HG03439 (cell line): ENCODE measurements around the gene KCNG1.
"Not testable (repeated sequence)": the region's sequence is repeated elsewhere in the genome, so short reads cannot be mapped to it uniquely, and the experiment has no call there.

ENCODE experiments used
- ATAC-seq: cut with Tn5 transposase; IDR thresholded peaks from one replicate; pipeline ENCODE4 v1.9.1; 2021; ENCODE audit warnings: mild to moderate bottlenecking, moderate library complexity; ENCODE audit not compliant: unreplicated experiment

The KCNG1 gene

GRCh38 chr20:50992336-50992732 lies 30.6 kb downstream of the KCNG1 start:
- no peak for ATAC-seq

- ATAC-seq, result no peak
Measured at GRCh38 chr20:50991076-50991475, 31.8 kb downstream of the KCNG1 start.

- ATAC-seq, result peak; percentile 74
Measured at GRCh38 chr20:50987493-50988210, 35.3 kb downstream of the KCNG1 start.

- no peak for ATAC-seq
Measured at GRCh38 chr20:50983321-50983720, 39.6 kb downstream of the KCNG1 start.

GRCh38 chr20:50982363-50982762 lies 40.5 kb downstream of the KCNG1 start:
- ATAC-seq, result no peak

- no peak for ATAC-seq
Measured at GRCh38 chr20:50981714-50982048, 41.2 kb downstream of the KCNG1 start.

GRCh38 chr20:50980851-50981713 lies 41.8 kb downstream of the KCNG1 start:
- ATAC-seq, result no peak

GRCh38 chr20:50980071-50980681 lies 42.7 kb downstream of the KCNG1 start:
- ATAC-seq, result no peak

- ATAC-seq, result not testable (repeated sequence)
Measured at GRCh38 chr20:50978533-50978932, 44.4 kb downstream of the KCNG1 start.

GRCh38 chr20:50977066-50978021 lies 45.6 kb downstream of the KCNG1 start:
- no peak for ATAC-seq

- ATAC-seq, result no peak
Measured at GRCh38 chr20:50975701-50976330, 47.1 kb downstream of the KCNG1 start.

GRCh38 chr20:50969912-50970311 lies 53.0 kb downstream of the KCNG1 start:
- ATAC-seq, result no peak

GRCh38 chr20:50969435-50969834 lies 53.5 kb downstream of the KCNG1 start:
- no peak for ATAC-seq

GRCh38 chr20:50968289-50968688 lies 54.6 kb downstream of the KCNG1 start:
- no peak for ATAC-seq

- ATAC-seq, result no peak
Measured at GRCh38 chr20:50967586-50967985, 55.3 kb downstream of the KCNG1 start.

- no peak for ATAC-seq
Measured at GRCh38 chr20:50959543-50960126, 63.3 kb downstream of the KCNG1 start.

- peak; percentile 88 for ATAC-seq
Measured at GRCh38 chr20:50958615-50959542, 64.0 kb downstream of the KCNG1 start, which contains the start of gene MOCS3. Gene MOCS3 (plus strand): TSS chr20:50958818. CDS start chr20:50958843, 25 bp downstream.

- peak; percentile 81 for ATAC-seq
Measured at GRCh38 chr20:50957798-50958614, 64.9 kb downstream of the KCNG1 start, which contains the start of gene DPM1. Gene DPM1 (minus strand): TSS chr20:50958532. CDS start chr20:50958523, 9 bp downstream.
